ENCODE data around the gene RFX4. TPM values are rescaled to one million over a fixed set of nuclear protein-coding genes. Genes with fewer than 3 reads are reported as not detected.

The RFX4 gene
- total and polyA plus RNA-seq, 2 experiments from 2014 or later, result not detected

GRCh38 chr12:106648736-106649135, 65.9 kb downstream of the RFX4 start:
- Histone ChIP-seq H3K27ac (no peak overlapping the region), H3K36me3 (no peaks in the 10 kb centered on the region), H3K4me3 (no peak overlapping the region), H3K4me1 (ENCODE audit: low read depth) (no peaks in the 10 kb centered on the region), H3K27me3 (no peaks in the 10 kb centered on the region), H3K9me3 (ENCODE audit: low read depth) (no peaks in the 10 kb centered on the region)
- DNase-seq (ENCODE audit: low read depth in 1 of 2, low spot score in 1 of 2), result no peak
- TF ChIP-seq CTCF (IDR thresholded peaks at IDR 0.05; ENCODE audit: low read depth, low read length), result no peak

- Histone ChIP-seq H3K36me3 (no peaks in the 10 kb centered on the region), H3K4me1 (ENCODE audit: low read depth) (no peaks in the 10 kb centered on the region), H3K27ac (no peak overlapping the region), H3K27me3 (no peaks in the 10 kb centered on the region), H3K9me3 (ENCODE audit: low read depth) (no peaks in the 10 kb centered on the region), H3K4me3 (no peak overlapping the region)
- no peak for TF ChIP-seq CTCF (IDR thresholded peaks at IDR 0.05; ENCODE audit: low read depth, low read length)
- DNase-seq (ENCODE audit: low read depth in 1 of 2, low spot score in 1 of 2), result no peak
These were observed 68.7 kb downstream of the RFX4 start for GRCh38 chr12:106651552-106651951.

GRCh38 chr12:106652510-106653015, 69.8 kb downstream of the RFX4 start:
- Histone ChIP-seq H3K27me3 (no peaks in the 10 kb centered on the region), H3K4me1 (ENCODE audit: low read depth) (no peaks in the 10 kb centered on the region), H3K27ac (no peak overlapping the region), H3K4me3 (no peak overlapping the region), H3K9me3 (ENCODE audit: low read depth) (no peaks in the 10 kb centered on the region), H3K36me3 (no peaks in the 10 kb centered on the region)
- no peak for TF ChIP-seq CTCF (IDR thresholded peaks at IDR 0.05; ENCODE audit: low read depth, low read length)
- DNase-seq (ENCODE audit: low read depth in 1 of 2, low spot score in 1 of 2), result no peak

GRCh38 chr12:106655577-106655976, 72.8 kb downstream of the RFX4 start:
- Histone ChIP-seq H3K36me3 (no peaks in the 10 kb centered on the region), H3K9me3 (ENCODE audit: low read depth) (no peaks in the 10 kb centered on the region), H3K4me1 (ENCODE audit: low read depth) (no peaks in the 10 kb centered on the region), H3K27ac (no peak overlapping the region), H3K4me3 (no peak overlapping the region), H3K27me3 (no peaks in the 10 kb centered on the region)
- DNase-seq (ENCODE audit: low read depth in 1 of 2, low spot score in 1 of 2), result no peak
- no peak for TF ChIP-seq CTCF (IDR thresholded peaks at IDR 0.05; ENCODE audit: low read depth, low read length)

GRCh38 chr12:106657488-106657887, 74.7 kb downstream of the RFX4 start:
- no peak for DNase-seq (ENCODE audit: low read depth in 1 of 2, low spot score in 1 of 2)
- TF ChIP-seq CTCF (IDR thresholded peaks at IDR 0.05; ENCODE audit: low read depth, low read length), result no peak
- Histone ChIP-seq H3K27me3 (no peaks in the 10 kb centered on the region), H3K36me3 (no peaks in the 10 kb centered on the region), H3K9me3 (ENCODE audit: low read depth) (no peaks in the 10 kb centered on the region), H3K27ac (no peak overlapping the region), H3K4me1 (ENCODE audit: low read depth) (no peaks in the 10 kb centered on the region), H3K4me3 (no peak overlapping the region)

- no peak for TF ChIP-seq CTCF (IDR thresholded peaks at IDR 0.05; ENCODE audit: low read depth, low read length)
- Histone ChIP-seq H3K4me3 (no peak overlapping the region), H3K27ac (no peak overlapping the region), H3K27me3 (no peaks in the 10 kb centered on the region), H3K36me3 (no peaks in the 10 kb centered on the region), H3K4me1 (ENCODE audit: low read depth) (no peaks in the 10 kb centered on the region), H3K9me3 (ENCODE audit: low read depth) (no peaks in the 10 kb centered on the region)
- no peak for DNase-seq (ENCODE audit: low read depth in 1 of 2, low spot score in 1 of 2)
These were observed 80.6 kb downstream of the RFX4 start for GRCh38 chr12:106663385-106663784.
